ENCODE measurements around the gene SYNGR3. TPM values are rescaled to one million over a fixed set of nuclear protein-coding genes. Genes with fewer than 3 reads are reported as not detected.

SYNGR3 gene
- total RNA-seq, 1 experiment from 2014 or later: 1.8 TPM

DNA sequence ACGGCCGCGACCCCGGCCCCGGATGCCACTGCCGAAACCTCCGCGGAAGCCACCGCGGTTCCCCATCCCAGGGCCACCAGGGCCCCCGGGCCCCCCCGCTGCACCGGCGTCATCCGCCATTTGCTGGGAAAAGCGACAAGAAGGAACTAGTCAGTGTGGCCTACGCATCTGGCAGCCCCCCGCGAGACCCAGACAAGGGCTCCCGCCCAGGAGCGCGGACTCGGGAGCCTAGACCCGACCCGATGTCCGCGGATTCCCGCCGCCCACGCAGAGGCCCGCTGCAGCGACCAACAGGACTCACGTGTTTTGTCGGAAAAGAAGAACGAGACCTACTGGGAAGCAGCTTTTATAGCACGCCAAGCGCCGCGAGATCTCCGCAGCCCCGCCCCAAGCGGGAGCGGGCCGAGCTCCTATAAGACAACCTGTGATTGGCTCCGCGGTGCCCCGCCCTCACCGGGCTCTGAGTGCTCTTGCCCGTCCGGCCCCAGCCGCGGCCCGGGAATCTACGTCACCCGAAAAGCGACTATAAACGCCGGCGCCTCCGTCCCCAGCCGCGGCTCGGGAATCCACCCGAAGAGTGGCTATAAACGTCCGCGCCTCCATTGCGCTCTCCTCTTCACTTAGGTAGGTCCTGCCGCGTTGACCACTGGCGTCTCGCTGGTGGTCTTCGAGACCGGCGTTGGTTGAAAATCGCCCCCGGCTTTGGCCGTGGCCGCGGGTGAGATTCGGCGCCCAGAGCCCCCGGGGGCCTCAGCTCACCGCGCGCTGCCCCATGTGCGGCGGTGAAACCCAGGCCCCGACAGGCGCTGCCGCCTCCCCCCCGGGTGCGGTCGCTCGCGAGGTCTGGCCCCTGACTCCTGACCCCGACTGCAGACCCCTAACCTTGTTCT is 25.0 kb upstream of the SYNGR3 start, which contains the start of gene RPS2:
TSS of gene RPS2 (minus strand) at position 321 of the 890 bp plus-strand sequence. CDS start at position 120, 201 bp downstream.
- DNase-seq (ENCODE audit: low read depth in 1 of 2, low spot score in 2 of 2): peak; percentile 94 to 99
- H3K36me3 ChIP-seq: peaks cover 65% of the 10 kb centered on the region
- H3K9me3 ChIP-seq (replicated peaks): no peaks in the 10 kb centered on the region
- peaks cover 33% of the 10 kb centered on the region for H3K4me1 ChIP-seq (replicated peaks)
- H3K27me3 ChIP-seq (replicated peaks): no peaks in the 10 kb centered on the region
- H3K27ac ChIP-seq: peak within 1 kb of the TSS; percentile 85
- H3K4me3 ChIP-seq: peak within 1 kb of the TSS; percentile 88

- Histone ChIP-seq H3K4me3 (peak overlapping the region; percentile 88), H3K27me3 (replicated peaks) (no peaks in the 10 kb centered on the region), H3K9me3 (replicated peaks) (no peaks in the 10 kb centered on the region), H3K27ac (peak overlapping the region; percentile 85), H3K4me1 (replicated peaks) (peaks cover 30% of the 10 kb centered on the region), H3K36me3 (peaks cover 62% of the 10 kb centered on the region)
- no peak for DNase-seq (ENCODE audit: low read depth in 1 of 2, low spot score in 2 of 2)
Observed at GRCh38 chr16:1965396-1966001, 24.3 kb upstream of the SYNGR3 start.

DNA sequence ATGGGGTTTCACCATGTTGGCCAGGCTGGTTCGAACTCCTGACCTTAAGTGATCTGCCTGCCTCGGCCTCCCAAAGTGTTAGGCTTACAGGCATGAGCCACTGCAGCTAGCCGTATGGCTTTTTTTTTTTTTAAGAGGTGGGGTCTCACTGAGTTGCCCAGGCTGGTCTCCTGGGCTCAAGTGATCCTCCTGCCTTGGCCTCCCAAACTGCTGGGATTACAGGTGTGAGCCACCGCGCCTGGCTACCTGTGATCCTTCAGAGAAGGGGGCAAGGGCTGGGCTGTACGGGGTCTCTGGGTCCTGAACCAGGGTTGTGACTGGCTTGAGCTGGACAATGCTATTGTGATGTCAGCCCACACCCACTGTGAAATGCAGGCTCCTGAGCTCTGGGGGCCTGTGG is 23.3 kb upstream of the SYNGR3 start, which contains the start of gene RNF151:
TSS of gene RNF151 (plus strand) at position 397 of the 400 bp plus-strand sequence. CDS start 26 bp downstream, outside the sequence.
- H3K36me3 ChIP-seq: peaks cover 53% of the 10 kb centered on the region
- no peak within 1 kb of the TSS for H3K27ac ChIP-seq

DNA sequence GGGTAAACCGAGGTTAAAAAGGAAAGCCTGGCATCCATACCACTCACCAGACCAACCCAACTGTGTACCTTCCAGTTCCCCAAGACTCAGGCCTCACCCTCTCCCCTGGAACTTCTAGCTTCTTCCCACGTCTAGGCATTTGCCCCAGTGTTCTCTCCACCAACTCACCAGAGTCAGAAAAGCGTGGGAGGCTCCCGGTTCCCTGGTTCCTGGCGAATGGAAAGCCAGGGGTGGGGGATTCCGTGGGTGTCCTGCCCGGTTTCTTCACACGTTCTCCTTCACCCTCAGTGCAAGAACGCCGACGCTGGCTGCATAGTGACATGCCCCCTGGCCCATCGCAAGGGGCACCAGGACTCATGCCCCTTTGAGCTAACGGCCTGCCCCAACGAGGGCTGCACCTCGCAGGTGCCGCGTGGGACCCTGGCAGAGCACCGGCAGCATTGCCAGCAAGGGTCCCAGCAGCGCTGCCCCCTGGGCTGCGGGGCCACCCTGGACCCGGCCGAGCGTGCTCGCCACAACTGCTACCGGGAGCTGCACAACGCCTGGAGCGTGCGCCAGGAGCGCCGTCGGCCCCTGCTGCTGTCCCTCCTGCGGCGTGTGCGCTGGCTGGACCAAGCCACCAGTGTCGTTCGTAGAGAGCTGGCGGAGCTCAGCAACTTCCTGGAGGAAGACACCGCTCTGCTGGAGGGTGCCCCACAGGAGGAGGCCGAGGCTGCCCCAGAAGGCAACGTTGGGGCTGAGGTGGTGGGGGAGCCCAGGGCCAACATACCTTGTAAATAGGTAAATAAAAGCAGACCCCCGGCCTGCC is 21.4 kb upstream of the SYNGR3 start:
- Histone ChIP-seq H3K4me1 (replicated peaks) (peaks cover 27% of the 10 kb centered on the region), H3K27ac (no peak overlapping the region), H3K36me3 (peaks cover 42% of the 10 kb centered on the region), H3K27me3 (replicated peaks) (no peaks in the 10 kb centered on the region), H3K9me3 (replicated peaks) (no peaks in the 10 kb centered on the region), H3K4me3 (no peak overlapping the region)
- no peak for DNase-seq (ENCODE audit: low read depth in 1 of 2, low spot score in 2 of 2)

More for the DNA sequence above, 23.3 kb upstream of the SYNGR3 start, which contains the start of gene RNF151:
- Histone ChIP-seq H3K27me3 (replicated peaks) (no peaks in the 10 kb centered on the region), H3K4me1 (replicated peaks) (peaks cover 30% of the 10 kb centered on the region), H3K9me3 (replicated peaks) (no peaks in the 10 kb centered on the region), H3K4me3 (peak within 1 kb of the TSS; percentile 88)
- DNase-seq (ENCODE audit: low read depth in 1 of 2, low spot score in 2 of 2): no peak

- Histone ChIP-seq H3K4me1 (replicated peaks) (peaks cover 16% of the 10 kb centered on the region), H3K4me3 (peak within 1 kb of the TSS; percentile 84), H3K27me3 (replicated peaks) (no peaks in the 10 kb centered on the region), H3K27ac (peak within 1 kb of the TSS; percentile 80), H3K36me3 (peaks cover 39% of the 10 kb centered on the region), H3K9me3 (replicated peaks) (no peaks in the 10 kb centered on the region)
- peak; percentile 96 to 97 for DNase-seq (ENCODE audit: low read depth in 1 of 2, low spot score in 2 of 2)
Observed at GRCh38 chr16:1971796-1972489, 17.8 kb upstream of the SYNGR3 start, which contains the start of gene TBL3. TSS of gene TBL3 (plus strand) at chr16:1972053. CDS start at chr16:1972165, 112 bp downstream.

- no peak for DNase-seq (ENCODE audit: low read depth in 1 of 2, low spot score in 2 of 2)
- peak overlapping the region; percentile 84 for H3K4me3 ChIP-seq
- H3K27ac ChIP-seq: no peak overlapping the region
- peaks cover 40% of the 10 kb centered on the region for H3K36me3 ChIP-seq
- no peaks in the 10 kb centered on the region for H3K27me3 ChIP-seq (replicated peaks)
- peaks cover 16% of the 10 kb centered on the region for H3K4me1 ChIP-seq (replicated peaks)
- no peaks in the 10 kb centered on the region for H3K9me3 ChIP-seq (replicated peaks)
Observed at GRCh38 chr16:1972490-1972877, 17.3 kb upstream of the SYNGR3 start.

GRCh38 chr16:1973461-1974156 is 16.2 kb upstream of the SYNGR3 start:
- no peaks in the 10 kb centered on the region for H3K9me3 ChIP-seq (replicated peaks)
- peaks cover 51% of the 10 kb centered on the region for H3K36me3 ChIP-seq
- H3K27me3 ChIP-seq (replicated peaks): no peaks in the 10 kb centered on the region
- H3K4me3 ChIP-seq: no peak overlapping the region
- no peak overlapping the region for H3K27ac ChIP-seq
- peaks cover 16% of the 10 kb centered on the region for H3K4me1 ChIP-seq (replicated peaks)
- DNase-seq (ENCODE audit: low read depth in 1 of 2, low spot score in 2 of 2): no peak

DNA sequence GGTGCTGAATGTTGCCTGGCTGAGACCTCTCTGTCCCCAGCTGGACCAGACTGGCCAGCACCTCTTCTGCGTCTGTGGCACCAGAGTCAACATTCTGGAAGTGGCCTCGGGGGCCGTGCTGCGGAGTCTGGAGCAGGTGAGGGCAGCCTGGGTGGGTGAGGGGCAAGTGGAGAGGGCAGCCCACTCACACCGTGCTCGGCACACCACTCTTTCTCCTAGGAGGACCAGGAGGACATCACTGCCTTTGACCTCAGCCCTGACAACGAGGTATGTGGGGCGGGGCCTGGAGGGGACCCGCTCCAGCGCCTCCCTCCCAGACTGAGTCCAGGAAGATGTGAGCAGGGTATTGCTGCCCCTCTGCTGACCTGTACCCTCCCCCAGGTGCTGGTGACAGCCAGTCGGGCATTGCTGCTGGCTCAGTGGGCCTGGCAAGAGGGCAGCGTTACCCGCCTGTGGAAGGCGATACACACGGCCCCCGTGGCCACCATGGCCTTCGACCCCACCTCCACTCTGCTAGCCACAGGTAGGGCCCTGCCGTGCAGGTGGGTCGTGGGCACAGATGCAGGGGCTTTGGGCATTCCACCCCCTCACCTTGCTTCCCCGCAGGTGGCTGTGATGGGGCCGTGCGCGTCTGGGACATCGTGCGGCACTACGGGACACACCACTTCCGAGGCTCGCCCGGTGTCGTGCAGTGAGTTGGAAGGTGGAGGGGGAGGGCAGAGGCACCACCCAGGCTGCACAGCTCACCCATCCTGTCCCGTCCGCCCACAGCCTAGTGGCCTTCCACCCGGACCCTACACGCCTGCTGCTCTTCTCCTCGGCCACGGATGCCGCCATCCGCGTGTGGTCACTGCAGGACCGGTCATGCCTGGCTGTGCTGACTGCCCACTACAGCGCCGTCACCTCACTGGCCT is 15.4 kb upstream of the SYNGR3 start:
- H3K27ac ChIP-seq: no peak overlapping the region
- no peak for DNase-seq (ENCODE audit: low read depth in 1 of 2, low spot score in 2 of 2)
- H3K9me3 ChIP-seq (replicated peaks): no peaks in the 10 kb centered on the region
- no peak overlapping the region for H3K4me3 ChIP-seq
- no peaks in the 10 kb centered on the region for H3K27me3 ChIP-seq (replicated peaks)
- H3K4me1 ChIP-seq (replicated peaks): peaks cover 16% of the 10 kb centered on the region
- H3K36me3 ChIP-seq: peaks cover 59% of the 10 kb centered on the region

DNA sequence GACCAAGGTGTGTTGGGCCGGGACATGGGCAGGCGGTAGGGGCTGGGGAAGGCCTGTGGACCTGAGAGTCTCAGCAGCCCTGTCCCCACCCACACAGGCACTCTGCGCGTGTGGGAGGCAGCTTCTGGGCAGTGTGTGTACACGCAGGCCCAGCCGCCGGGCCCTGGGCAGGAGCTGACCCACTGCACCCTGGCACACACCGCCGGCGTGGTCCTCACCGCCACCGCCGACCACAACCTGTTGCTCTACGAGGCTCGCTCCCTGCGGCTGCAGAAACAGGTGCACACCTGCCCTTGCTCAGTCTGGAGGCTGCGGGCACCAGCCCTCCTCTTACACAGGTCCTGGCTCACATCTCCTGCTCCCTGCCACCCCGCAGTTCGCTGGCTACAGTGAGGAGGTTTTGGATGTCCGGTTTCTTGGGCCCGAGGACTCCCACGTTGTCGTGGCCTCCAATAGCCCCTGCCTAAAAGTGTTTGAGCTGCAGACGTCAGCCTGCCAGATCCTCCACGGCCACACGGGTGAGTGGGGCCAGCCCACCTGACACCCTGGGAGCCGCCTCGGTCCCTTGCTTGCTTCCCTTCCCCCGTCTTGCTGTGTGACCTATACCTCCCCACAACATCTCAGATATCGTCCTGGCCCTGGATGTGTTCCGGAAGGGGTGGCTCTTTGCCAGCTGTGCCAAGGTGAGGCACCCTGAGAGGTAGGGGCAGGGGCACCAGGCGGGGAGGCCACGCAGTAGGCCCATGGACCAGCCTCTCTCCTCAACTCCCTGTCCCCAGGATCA is 14.1 kb upstream of the SYNGR3 start:
- H3K27ac ChIP-seq: no peak overlapping the region
- peaks cover 61% of the 10 kb centered on the region for H3K36me3 ChIP-seq
- peaks cover 8% of the 10 kb centered on the region for H3K27me3 ChIP-seq (replicated peaks)
- no peak for DNase-seq (ENCODE audit: low read depth in 1 of 2, low spot score in 2 of 2)
- H3K4me1 ChIP-seq (replicated peaks): peaks cover 16% of the 10 kb centered on the region
- H3K4me3 ChIP-seq: no peak overlapping the region
- no peaks in the 10 kb centered on the region for H3K9me3 ChIP-seq (replicated peaks)

- Histone ChIP-seq H3K27me3 (replicated peaks) (peaks cover 13% of the 10 kb centered on the region), H3K9me3 (replicated peaks) (no peaks in the 10 kb centered on the region), H3K27ac (no peak overlapping the region), H3K4me3 (no peak overlapping the region), H3K36me3 (peaks cover 61% of the 10 kb centered on the region), H3K4me1 (replicated peaks) (peaks cover 12% of the 10 kb centered on the region)
- DNase-seq (ENCODE audit: low read depth in 1 of 2, low spot score in 2 of 2): no peak
Observed at GRCh38 chr16:1976216-1976520, 13.6 kb upstream of the SYNGR3 start.

Measured in SJSA1 (cell line).